Common myeloid progenitor, CD34-positive (primary cell): ENCODE measurements around the gene MAGI1.

Source experiments
- CTCF ChIA-PET: fragments of 350-600 bp; sonication (Branson Sonifier 250); formaldehyde crosslinking; loops from one replicate; lab custom pipeline; 2021; ENCODE audit warnings: antibody characterized with exemption; lab: Charles Lee
- POLR2A ChIA-PET: fragments of 350-600 bp; sonication (Branson Sonifier 250); formaldehyde crosslinking; loops from one replicate; lab custom pipeline; 2021; ENCODE audit warnings: antibody characterized with exemption; lab: Charles Lee
- DNase-seq, 3 donors: peaks; one replicate each; pipeline versions ENCODE4 v3.0.0 to v3.0.0-alpha.2; 2013
- H3K27ac ChIP-seq, 2 experiments: 1 replicate in 1 of 2; 2 replicates in 1 of 2; pipeline ENCODE4 v1.7.0; 2013; ENCODE audit warnings: inconsistent platforms in 2 of 2, low read length in 2 of 2, mild to moderate bottlenecking in 2 of 2, low read depth in 1 of 2, moderate library complexity in 1 of 2; ENCODE audit not compliant: severe bottlenecking in 2 of 2, insufficient read depth in 1 of 2, poor library complexity in 1 of 2
- H3K27me3 ChIP-seq, 5 experiments: replicated peaks in 2 of 5; 1 replicate in 3 of 5; 2 replicates in 2 of 5; pipeline versions ENCODE4 v1.6.1 to v1.7.0; 2013; ENCODE audit warnings: low read length in 4 of 5, mild to moderate bottlenecking in 2 of 5, moderate library complexity in 2 of 5, inconsistent platforms in 1 of 5; ENCODE audit not compliant: insufficient read depth in 5 of 5, control insufficient read depth in 4 of 5
- H3K36me3 ChIP-seq, 4 experiments: 1 replicate in 2 of 4; 2 replicates in 2 of 4; pipeline versions ENCODE4 v1.6.1 to v1.7.0; 2013; ENCODE audit warnings: low read length in 3 of 4, control low read depth in 1 of 4, mild to moderate bottlenecking in 1 of 4; ENCODE audit not compliant: control insufficient read depth in 4 of 4, insufficient read depth in 4 of 4
- H3K4me1 ChIP-seq, 4 experiments: 1 replicate in 3 of 4; 2 replicates in 1 of 4; pipeline versions ENCODE4 v1.6.1 to v1.7.1; 2013; ENCODE audit warnings: low read length in 3 of 4, mild to moderate bottlenecking in 3 of 4, control low read depth in 1 of 4, inconsistent platforms in 1 of 4, moderate library complexity in 1 of 4; ENCODE audit not compliant: control insufficient read depth in 4 of 4, insufficient read depth in 4 of 4; ENCODE audit errors: control extremely low read depth in 1 of 4
- H3K4me3 ChIP-seq, 7 experiments: 1 replicate in 4 of 7; 2 replicates in 3 of 7; pipeline versions ENCODE4 v1.5.1 to v1.7.0; 2013; ENCODE audit warnings: mild to moderate bottlenecking in 7 of 7, low read length in 6 of 7, moderate library complexity in 6 of 7, inconsistent platforms in 2 of 7, low read depth in 2 of 7, control low read depth in 1 of 7; ENCODE audit not compliant: insufficient read depth in 4 of 7, control insufficient read depth in 1 of 7; ENCODE audit errors: extremely low read depth in 1 of 7
- H3K9me3 ChIP-seq, 5 experiments: 1 replicate in 4 of 5; 2 replicates in 1 of 5; pipeline versions ENCODE4 v1.6.1 to v1.7.1; 2013; ENCODE audit warnings: low read length in 4 of 5, mild to moderate bottlenecking in 2 of 5, inconsistent platforms in 1 of 5, low read depth in 1 of 5, moderate library complexity in 1 of 5; ENCODE audit not compliant: control insufficient read depth in 4 of 5, insufficient read depth in 2 of 5; ENCODE audit errors: control extremely low read depth in 1 of 5
- WGBS: methylation state at CpG from one replicate; pipeline ENCODE4 v1.1.5; 2013; ENCODE audit not compliant: insufficient coverage; 5-methylcytosine and 5-hydroxymethylcytosine counted together

The MAGI1 gene

DNA sequence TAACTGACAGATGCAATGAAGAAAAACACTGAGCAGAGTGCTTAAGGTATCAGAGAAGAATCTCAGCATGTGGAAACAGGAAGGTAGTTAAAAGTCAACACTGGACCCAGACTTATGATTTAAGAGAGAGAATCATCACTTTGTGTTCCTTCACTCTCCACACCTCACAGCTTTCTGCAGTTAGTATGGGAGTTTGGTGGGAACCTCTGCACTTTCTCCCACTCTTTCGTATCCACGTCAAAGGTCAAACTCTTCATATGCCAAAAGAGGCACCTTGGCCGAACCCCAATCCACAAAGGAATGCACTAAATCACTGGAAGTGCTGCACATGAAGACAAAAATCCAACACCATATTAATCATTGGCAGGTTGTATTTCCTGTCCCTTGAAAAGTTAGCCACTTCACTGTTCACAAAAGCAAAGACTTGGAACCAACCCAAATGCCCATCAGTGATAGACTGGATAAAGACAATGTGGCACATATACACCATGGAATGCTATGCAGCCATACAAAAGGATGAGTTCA is 361.2 kb downstream of the MAGI1 start:
- POLR2A ChIA-PET, result no interaction called here
- Histone ChIP-seq H3K9me3 (no peaks in the 10 kb centered on the region), H3K27me3 (peaks cover 0 to 3% (median 0%) of the 10 kb centered on the region in 5 experiments), H3K4me3 (no peak overlapping the region), H3K27ac (no peak overlapping the region), H3K4me1 (no peaks in the 10 kb centered on the region), H3K36me3 (no peaks in the 10 kb centered on the region)
- CTCF ChIA-PET, result no interaction called here
- no peak for DNase-seq
- WGBS, result 80% methylated on average over 1 of the region's 3 CpGs

DNA sequence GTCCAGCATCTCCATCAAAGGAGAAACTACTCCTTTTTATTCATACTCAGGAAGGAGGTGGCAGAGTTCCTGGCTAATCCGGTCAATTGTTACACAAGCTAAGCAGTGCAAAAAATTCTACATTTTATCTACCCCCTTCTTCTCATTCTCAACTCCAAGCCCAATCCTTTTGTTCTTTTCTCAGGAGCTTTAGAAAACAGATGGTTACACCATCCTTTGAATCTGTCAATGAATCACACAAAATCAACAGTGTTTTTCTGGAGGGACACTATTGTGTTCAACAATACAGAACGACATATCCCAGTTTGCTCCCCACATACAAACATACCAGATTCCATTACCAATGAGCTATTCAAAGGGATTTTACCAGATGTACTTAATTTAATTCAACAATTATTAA is 362.1 kb downstream of the MAGI1 start:
- H3K4me1 ChIP-seq, result no peaks in the 10 kb centered on the region
- WGBS, result no CpG with 5 or more reads among the region's 2 CpGs
- POLR2A ChIA-PET, result no interaction called here
- no peaks in the 10 kb centered on the region for H3K9me3 ChIP-seq
- no peaks in the 10 kb centered on the region for H3K36me3 ChIP-seq
- DNase-seq, result no peak
- H3K4me3 ChIP-seq, result no peak overlapping the region
- no peak overlapping the region for H3K27ac ChIP-seq
- CTCF ChIA-PET, result interaction anchor here (1.0 kb wide), 1 partner anchor 9 kb away, joined by 3 read pairs; no protein-coding TSS in a partner anchor
- peaks cover 0 to 3% (median 0%) of the 10 kb centered on the region in 5 experiments for H3K27me3 ChIP-seq

DNA sequence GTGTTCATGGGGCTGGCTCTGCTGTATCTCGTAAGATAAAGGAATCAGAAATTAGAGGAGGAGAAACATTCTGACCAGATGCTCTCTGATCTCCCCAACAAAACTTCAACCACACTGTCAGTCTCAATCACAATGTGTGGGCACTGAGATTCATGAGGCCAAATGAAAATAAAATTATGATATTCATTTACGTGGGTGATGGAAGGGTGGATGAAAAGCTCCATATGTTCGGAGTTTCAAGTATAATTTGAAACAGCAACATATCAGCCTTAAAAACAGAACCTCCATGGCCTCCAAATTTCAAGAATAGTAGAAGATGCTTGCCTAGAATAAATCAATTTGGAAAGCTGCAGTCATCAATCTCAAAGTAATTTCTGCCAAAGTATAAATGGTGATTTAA is 363.7 kb downstream of the MAGI1 start:
- CTCF ChIA-PET, result interaction anchor here (1.3 kb wide), 1 partner anchor 1143 kb away, joined by 3 read pairs; no protein-coding TSS in a partner anchor
- WGBS, result no CpG with 5 or more reads among the region's 3 CpGs
- DNase-seq, result no peak

DNA sequence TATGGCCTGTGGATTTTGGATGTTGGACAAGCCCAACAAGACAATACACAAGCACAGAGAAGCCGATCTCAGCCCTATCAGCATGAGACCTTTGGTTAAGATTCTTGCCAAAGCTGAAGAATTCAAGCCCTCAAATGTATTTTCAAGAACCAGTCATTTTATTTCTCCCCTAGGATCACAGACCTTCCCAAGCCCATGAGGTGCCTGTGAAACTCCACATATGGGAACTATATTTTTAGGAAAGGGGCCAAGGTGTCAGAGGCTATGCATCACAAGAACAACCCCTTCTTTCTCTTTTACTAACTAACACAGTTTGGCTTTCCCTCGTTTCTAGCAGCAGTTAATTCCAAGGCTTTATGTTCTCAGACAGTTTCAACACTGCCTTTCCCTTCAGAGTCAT is 364.5 kb downstream of the MAGI1 start:
- Histone ChIP-seq H3K9me3 (no peaks in the 10 kb centered on the region), H3K4me1 (no peaks in the 10 kb centered on the region), H3K27ac (no peak overlapping the region), H3K36me3 (no peaks in the 10 kb centered on the region), H3K27me3 (peaks cover 0 to 3% (median 0%) of the 10 kb centered on the region in 5 experiments), H3K4me3 (no peak overlapping the region)
- WGBS, result 58% methylated on average over 1 of the region's 2 CpGs
- ChIA-PET CTCF (interaction anchor here (0.8 to 2.0 kb wide), 4 partner anchors 9 to 1144 kb away, joined by 3 to 22 read pairs (median 3); no protein-coding TSS in a partner anchor), POLR2A (no interaction called here)
- DNase-seq, result no peak

More for the DNA sequence above, 363.7 kb downstream of the MAGI1 start:
- Histone ChIP-seq H3K27me3 (peaks cover 0 to 3% (median 0%) of the 10 kb centered on the region in 5 experiments), H3K27ac (no peak overlapping the region), H3K4me3 (no peak overlapping the region), H3K36me3 (no peaks in the 10 kb centered on the region), H3K9me3 (no peaks in the 10 kb centered on the region), H3K4me1 (no peaks in the 10 kb centered on the region)
- POLR2A ChIA-PET, result no interaction called here

DNA sequence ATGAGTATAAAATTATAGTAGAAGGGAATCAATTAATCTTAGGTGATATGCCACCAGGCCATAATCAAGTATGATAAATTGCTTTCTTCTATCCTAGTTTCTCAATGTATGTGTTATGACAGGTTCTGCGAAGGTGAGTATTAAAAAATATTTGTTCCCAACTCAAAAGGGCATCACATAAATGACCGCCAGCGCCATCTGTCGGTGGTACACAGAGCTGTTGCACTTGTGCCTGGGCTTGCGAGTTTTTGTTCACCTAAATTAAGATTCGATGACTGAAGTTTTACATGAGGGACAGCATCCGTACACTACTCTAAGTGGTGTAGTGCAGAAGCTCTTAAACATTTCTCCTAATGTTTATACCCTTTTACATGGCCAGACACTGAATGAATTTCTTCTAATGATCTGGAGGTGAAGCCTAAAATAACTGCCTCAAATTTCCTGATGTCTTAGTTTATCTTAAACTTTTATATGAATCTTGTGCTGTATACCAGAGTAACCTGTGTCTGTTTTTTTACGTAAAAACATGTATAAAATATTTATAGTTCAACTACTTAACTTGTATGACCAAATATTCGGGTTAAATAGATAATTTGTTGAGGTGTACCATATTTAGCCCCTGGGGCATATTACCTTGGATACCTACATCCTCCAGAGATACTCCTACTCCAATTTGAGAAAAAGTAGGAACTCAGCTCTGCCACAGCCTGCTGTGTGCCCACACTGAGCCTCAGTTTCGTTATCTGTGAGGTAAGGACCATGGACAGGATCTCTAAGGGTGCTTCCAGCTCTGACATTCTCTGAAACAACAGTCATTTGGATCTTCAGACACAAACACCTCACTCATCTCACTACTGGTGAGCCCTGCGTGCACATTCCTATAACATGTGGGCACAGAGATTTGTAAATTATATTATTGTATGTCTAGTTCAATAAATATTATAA is 365.6 kb downstream of the MAGI1 start:
- Histone ChIP-seq H3K9me3 (no peaks in the 10 kb centered on the region), H3K27me3 (peaks cover 0 to 3% (median 0%) of the 10 kb centered on the region in 5 experiments), H3K4me1 (no peaks in the 10 kb centered on the region), H3K36me3 (no peaks in the 10 kb centered on the region), H3K4me3 (no peak overlapping the region), H3K27ac (no peak overlapping the region)
- DNase-seq, result peak; percentile 17 to 52 (median 37)
- ChIA-PET CTCF (interaction anchor here (0.8 to 2.0 kb wide), 4 partner anchors 10 to 1143 kb away, joined by 3 to 22 read pairs (median 3); no protein-coding TSS in a partner anchor), POLR2A (interaction anchor here (0.6 kb wide), 1 partner anchor 940 kb away, joined by 5 read pairs; no protein-coding TSS in a partner anchor)
- WGBS, result 12% methylated on average over 5 of the region's 11 CpGs

DNA sequence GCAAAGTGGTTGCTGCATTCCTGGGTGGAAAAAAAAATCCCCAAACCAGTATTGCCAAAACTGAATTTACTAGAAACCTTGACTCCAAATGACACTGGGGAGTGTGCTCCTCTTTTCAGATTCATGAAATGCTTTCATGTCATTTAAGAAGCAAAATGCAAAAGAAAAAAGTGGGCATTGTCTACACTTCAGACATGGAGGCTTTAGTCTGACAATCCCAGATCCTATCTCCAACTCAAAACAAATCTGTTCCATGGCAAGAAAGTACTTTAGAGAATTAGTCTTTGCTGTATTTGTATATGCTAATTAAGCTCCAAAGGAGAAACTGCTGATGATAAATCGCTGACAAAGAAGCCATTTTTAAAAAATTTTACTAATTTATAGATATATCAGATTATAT is 366.7 kb downstream of the MAGI1 start:
- no peaks in the 10 kb centered on the region for H3K9me3 ChIP-seq
- no CpG with 5 or more reads among the region's 1 CpG for WGBS
- ChIA-PET CTCF (interaction anchor here (0.6 to 1.4 kb wide), 2 partner anchors 143 to 1140 kb away, joined by 3 read pairs; no protein-coding TSS in a partner anchor), POLR2A (no interaction called here)
- peaks cover 0 to 3% (median 0%) of the 10 kb centered on the region in 5 experiments for H3K27me3 ChIP-seq
- no peak overlapping the region for H3K27ac ChIP-seq
- H3K36me3 ChIP-seq, result no peaks in the 10 kb centered on the region
- DNase-seq, result no peak
- H3K4me1 ChIP-seq, result no peaks in the 10 kb centered on the region
- no peak overlapping the region for H3K4me3 ChIP-seq
